Right kidney (tissue), 9 donors: Measurements from ENCODE around the gene GPLD1.
"Not testable (repeated sequence)": the region's sequence is repeated elsewhere in the genome, so short reads cannot be mapped to it uniquely, and the experiment has no call there.

Source experiments
- DNase-seq: peaks from one replicate; pipeline ENCODE4 v3.0.0-alpha.2; 2016
- long read RNA-seq, 8 donors: transcript quantifications; one replicate each; lab custom pipeline, GENCODE V29; 2026

GPLD1 gene, protein sequence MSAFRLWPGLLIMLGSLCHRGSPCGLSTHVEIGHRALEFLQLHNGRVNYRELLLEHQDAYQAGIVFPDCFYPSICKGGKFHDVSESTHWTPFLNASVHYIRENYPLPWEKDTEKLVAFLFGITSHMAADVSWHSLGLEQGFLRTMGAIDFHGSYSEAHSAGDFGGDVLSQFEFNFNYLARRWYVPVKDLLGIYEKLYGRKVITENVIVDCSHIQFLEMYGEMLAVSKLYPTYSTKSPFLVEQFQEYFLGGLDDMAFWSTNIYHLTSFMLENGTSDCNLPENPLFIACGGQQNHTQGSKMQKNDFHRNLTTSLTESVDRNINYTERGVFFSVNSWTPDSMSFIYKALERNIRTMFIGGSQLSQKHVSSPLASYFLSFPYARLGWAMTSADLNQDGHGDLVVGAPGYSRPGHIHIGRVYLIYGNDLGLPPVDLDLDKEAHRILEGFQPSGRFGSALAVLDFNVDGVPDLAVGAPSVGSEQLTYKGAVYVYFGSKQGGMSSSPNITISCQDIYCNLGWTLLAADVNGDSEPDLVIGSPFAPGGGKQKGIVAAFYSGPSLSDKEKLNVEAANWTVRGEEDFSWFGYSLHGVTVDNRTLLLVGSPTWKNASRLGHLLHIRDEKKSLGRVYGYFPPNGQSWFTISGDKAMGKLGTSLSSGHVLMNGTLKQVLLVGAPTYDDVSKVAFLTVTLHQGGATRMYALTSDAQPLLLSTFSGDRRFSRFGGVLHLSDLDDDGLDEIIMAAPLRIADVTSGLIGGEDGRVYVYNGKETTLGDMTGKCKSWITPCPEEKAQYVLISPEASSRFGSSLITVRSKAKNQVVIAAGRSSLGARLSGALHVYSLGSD
- long read RNA-seq, donor 1: 0 reads
- long read RNA-seq, donor 2: 0 reads
- long read RNA-seq, donor 3: 0 reads
- long read RNA-seq, donor 4: 0 reads
- long read RNA-seq, donor 5, partial matches to known transcripts: 78 of 78 reads
- long read RNA-seq, donor 5, other reads (novel, unspliced or antisense): 0 of 78 reads
- long read RNA-seq, donor 6: 0 reads
- long read RNA-seq, donor 7, partial matches to known transcripts: 7 of 29 reads
- long read RNA-seq, donor 7, other reads (novel, unspliced or antisense): 22 of 29 reads
- long read RNA-seq, donor 8, partial matches to known transcripts: 9 of 16 reads
- long read RNA-seq, donor 8, other reads (novel, unspliced or antisense): 7 of 16 reads

DNA sequence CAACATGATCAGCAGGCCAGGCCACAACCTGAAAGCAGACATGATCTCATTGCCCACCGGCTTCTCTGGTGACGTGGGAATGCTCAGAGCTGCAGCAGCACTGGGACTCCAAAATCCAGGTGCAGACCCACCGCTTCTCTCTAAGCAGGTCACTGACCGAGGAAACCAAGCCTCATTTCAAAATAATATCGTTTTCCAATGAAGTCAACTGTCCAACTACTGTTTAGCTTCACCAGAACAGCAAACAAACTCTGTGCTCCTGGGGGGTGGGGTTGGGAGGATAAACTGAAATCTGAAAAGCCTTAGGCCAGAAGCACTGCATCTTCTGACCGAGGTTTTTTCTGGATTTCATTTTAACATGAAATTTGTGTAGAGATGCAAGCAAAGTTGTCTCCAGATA lies at the start of gene GPLD1:
TSS of gene GPLD1 (minus strand) at position 109 of the 400 bp plus-strand sequence. CDS start at position 42, 67 bp downstream.
- no peak for DNase-seq

DNA sequence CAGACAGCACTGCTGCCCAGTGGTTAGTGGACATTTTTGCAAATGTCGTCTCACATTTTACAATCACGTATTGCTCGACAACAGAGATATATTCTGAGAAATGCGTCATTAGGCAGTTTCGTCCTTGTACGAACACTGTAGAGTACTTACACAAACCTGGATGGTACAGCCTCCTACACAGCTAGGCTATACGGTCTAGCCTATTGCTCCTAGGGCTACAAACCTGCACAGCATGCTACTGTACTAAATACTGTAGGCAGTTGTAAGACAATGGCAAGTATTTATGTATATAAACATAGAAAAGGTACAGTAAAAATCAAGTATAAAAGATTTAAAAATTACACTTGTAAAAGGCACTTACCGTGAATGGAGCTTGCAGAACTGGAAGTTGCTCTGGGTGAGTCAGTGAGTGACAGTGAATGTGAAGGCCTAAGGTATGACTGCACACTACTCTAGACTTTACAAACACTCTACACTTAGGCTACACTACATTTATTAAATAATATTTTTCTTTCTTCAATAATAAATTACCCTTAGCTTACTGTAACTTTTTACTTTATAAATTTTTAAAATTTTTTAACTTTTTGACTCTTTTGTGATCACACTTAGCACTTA lies 48.5 kb upstream of the GPLD1 start:
- no peak for DNase-seq

DNA sequence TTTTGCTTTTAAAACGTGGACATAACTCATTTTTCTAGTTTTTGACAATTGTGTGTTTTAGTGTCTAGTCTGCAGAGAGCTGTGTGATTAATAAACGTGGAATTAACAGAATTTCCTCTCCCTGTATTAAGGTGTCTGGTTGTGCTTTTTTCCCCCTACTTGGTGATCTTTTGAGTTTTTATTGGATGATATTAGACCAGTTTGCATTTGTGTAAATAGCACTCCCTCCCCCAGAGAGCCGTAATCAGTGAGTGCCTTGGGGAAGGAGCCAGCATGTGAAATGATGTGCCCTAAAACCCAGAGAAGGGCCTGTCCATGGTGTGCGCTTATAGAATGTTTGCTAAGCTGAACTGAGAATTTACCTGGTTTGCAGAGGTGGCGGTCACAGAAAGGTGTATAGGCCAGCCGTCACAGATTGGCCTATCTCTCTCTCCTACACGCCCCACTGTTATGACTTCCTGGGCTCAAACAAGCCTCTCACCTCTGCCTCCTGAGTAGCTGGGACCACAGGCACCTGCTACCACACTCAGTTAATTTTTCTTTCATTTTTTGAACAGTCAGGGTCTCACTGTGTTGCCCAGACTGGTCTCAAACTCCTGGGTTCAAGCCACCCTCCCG lies 47.8 kb upstream of the GPLD1 start:
- no peak for DNase-seq

DNA sequence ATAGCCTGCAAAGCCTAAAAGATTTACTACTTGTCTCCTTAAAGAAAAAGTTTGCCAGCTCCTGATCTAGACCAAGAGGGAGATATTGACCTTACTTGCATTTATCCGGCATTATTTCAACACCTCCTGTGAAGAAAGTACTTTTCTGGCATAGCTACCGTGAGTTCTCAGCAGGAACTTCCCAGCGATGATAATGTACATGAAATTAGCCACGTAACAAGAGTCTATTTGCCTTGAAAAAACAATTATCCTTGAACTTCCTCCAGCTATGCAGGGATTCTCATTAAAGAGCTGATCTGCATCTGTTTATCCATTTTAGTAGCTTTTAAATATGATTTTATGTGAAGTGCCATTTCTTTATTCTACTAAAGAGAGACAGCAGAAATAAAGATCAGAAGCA lies 47.1 kb upstream of the GPLD1 start:
- no peak for DNase-seq

DNA sequence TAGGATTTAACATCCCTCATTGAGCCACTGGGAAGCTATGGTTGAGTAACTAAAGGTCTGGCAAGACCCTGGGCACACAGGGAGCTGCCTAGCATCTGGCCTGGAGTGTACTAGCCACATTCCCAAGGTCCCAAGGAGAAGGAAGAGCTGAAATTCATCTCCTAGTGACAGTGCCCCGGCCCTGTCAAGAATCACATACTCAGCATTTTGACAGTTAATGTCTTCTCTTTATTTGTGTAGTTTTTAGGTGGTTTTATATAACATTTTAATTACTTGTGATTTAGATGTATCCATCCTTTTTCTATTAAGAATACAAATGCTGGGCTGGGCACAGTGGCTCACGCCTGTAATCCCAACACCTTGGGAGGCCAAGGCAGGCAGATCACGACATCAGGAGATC lies 45.8 kb upstream of the GPLD1 start:
- no peak for DNase-seq

DNA sequence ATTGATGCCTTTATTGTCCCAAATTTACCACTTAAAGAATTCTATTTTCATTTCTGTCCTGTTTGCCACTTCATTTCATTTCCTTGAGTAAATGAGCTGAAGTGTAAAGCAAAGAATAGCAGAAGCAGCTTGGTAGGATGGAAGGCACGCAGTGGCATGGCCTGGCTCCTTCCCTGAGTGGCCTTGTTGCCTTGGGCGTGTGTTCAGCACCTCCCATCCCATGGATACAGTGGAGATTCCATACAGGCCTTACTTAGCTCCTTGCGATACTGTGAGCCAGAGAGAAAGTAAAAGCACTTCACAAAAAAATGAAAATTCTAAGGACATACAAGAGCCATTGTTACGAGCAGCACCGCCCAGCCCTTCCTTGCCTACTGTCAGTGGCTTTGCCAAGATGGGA lies 45.0 kb upstream of the GPLD1 start:
- DNase-seq: no peak

DNA sequence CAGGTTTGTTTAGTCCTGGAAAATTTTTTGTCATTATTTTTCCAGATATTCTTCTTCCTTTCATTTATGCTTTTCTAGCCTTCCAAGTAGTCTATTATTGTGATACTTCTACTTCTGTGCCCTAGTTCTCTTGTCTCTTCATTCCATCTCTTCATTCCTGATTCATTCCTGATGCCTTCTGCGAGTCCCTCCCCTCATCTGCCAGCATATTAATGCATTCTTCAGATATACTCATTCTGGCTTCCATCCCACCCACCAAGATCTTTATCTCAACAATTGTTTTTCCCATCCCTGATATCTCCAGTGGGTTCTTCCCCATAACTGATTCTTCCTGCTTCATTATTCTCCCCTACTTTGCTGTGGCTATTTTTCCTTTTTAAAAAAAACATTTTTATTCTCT lies 40.6 kb upstream of the GPLD1 start:
- DNase-seq: no peak

DNA sequence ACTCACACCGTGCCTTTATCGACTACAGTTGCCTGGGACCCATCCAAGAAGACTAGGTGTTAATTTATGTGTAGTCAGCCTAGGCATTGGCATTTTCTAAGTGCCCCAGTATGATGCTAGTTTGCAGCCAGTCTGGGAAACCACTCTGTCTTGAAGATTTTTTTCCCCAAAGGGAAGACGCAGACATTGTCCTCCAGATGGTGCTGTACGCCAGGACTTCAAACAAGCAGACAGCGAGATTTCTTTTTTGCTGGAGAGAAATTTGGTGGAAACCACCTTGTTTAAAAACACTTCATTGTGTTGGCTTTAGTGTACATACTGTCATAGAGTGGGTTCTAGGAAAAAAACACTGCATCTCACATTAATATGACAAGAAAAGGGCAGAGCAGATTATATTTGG lies 35.4 kb upstream of the GPLD1 start:
- DNase-seq: no peak

DNA sequence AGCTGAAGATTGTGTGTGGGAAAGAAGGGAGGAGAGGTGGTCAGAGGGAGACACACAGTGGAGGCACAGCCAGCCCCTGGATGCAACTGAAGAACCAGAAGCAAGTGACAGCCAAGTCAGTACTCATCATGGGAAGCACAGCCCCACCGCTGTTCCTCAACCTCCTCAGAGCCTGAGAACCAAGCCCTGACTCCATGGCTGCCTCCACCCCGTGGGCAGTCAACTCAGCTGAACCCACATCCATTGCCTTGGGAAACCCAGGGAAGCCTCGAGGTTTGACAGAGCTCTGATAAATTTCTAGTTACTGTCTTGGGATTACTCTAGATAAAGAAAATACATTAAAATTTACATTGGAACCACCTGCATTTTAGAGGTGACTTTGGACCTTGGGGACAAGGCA lies 35.0 kb upstream of the GPLD1 start:
- no peak for DNase-seq

DNA sequence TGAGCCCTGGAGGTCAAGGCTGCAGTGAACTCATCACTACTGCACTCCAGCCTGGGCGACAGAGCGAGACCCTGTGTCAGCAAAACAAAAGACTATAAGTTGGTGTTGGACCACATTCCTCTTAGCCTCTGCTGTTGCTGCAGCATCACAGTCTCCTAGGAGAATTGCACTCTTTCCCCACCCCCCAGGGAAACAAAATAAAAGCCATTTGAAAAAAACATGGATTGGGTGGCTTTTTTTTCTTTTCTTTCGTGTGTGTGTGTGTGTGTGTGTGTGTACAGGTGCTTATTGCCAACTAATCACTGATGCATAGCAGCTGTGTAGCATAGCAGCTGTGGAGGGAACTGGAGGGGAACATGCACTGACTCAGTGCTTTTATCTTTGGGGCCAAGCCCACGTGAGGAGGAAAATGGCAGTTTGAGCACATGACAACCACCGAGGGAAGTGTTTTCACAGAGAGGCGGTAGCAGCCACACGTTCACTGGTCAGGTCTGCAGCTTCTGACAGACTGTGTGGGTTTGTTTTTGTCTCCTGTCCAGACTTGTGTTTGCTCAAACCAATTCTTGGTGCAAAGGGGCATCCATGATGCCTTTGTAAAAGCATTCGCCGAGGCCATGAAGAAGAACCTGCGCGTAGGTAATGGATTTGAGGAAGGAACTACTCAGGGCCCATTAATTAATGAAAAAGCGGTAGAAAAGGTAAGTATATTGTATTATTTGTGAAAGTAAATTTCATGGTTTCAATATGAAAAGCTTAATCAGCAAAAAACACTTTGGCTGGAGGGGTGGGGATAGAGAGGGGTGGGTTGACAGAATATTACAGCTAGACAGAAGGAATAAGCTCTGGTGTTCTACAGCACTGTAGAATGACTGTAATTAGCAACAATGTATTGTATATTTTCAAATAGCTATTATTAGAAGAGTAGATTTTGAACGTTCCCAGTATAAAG lies 33.1 kb upstream of the GPLD1 start:
- DNase-seq: peak; percentile 47

DNA sequence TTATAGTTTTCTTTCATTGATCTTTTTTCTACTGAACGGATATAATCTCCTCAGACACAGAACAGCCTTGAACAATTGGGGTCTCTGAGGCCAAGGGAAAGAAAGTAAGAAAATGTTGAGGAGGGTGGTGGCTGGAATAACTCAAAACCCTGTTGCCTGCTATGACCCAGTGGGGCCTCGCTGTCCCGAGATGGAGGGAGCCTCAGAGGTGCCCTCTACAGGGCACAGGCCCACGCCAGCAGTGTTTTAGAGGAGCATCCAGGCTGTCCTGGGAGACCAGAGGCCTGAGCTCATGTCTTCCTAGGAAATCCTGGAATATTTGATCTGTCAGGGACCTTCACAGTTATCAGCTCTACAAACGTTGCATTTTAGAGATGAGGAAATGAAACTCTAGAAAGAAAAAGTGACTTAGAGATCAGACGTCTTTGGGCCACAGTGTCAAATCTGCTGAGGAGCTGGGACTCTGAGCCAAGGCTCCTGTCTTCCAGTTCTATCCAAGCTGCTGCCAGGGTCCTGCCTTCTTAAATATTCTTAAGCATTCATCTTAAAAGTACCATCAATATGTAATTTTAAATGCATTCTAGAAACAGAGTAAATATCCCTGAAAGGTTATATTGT lies 31.7 kb upstream of the GPLD1 start:
- DNase-seq: no peak

DNA sequence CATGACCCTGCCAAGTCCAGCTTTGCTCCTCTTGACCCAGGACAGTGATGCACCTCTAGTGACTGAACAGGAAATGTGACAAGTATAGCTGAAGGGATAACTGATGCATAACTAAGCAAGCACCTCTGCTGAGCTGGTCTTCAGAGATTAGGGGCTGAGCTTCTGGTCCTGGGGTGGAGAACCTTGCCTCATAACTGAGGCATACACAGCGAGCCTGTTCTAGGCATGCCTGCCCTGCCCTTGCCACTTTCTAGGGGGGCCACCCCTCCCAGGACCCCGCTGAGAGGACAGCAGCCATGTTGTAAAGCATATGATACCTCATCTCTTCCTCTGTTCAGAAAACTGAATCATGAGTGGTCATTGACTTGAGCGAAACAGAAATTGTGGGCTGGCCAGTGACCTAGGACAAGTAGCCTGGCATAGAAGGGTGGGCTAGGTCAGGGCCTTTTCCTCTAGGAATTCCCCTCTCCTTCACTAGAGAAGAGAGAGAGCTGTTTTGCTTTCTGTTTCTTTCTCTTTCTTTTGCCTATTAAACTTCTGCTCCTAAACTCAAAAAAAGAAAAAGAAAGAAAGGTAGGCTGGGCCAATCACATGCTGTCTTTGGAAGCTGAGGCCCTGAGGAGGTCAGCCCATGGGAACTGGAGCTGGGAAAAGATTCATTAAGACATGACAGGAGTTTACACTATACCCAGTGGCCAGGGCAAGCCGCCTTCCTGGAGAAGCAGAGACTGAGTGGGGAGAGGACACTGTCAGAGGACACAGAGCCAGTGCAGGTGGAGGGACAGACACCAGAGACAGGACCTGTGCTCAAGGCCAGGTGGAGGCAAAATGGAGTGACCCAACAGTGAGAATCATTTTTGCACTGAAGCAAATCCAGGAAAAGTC lies 28.5 kb upstream of the GPLD1 start:
- DNase-seq: no peak

DNA sequence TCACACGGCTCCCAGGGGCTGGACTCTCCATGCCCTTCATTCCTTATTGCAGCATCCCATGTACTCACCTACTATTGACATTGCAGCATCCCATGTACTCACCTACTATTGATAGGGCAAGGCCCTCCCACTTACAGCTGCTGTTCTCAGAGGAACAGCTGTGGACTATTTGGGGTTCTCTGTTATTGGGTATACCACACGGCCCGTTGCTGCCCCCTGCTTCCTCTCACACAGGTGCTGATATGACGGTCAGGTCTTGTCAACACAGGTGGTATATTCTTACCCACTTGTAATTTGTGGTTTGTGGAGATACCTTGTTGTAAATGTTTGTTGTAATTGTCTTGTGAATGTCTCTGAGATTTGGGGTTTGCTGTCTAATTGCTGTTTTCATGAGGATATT lies 24.2 kb upstream of the GPLD1 start:
- DNase-seq: no peak

DNA sequence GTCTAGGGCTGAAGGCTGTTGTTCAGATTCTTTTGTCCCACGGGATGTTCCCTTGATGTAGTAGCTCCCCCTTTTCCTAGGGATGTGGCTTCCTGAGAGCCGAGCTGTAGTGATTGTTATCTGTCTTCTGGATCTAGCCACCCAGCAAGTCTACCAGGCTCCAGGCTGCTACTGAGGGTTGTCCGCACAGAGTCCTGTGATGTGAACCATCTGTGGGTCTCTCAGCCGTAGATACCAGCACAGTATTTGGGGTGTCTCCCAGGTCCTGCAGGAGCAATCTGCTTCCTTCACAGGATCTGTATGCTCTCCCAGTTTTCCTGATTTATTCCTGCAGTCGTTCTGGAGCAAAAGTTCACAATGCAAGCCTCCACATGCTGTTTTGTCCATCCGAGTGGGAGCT lies 22.6 kb upstream of the GPLD1 start:
- not testable (repeated sequence) for DNase-seq

DNA sequence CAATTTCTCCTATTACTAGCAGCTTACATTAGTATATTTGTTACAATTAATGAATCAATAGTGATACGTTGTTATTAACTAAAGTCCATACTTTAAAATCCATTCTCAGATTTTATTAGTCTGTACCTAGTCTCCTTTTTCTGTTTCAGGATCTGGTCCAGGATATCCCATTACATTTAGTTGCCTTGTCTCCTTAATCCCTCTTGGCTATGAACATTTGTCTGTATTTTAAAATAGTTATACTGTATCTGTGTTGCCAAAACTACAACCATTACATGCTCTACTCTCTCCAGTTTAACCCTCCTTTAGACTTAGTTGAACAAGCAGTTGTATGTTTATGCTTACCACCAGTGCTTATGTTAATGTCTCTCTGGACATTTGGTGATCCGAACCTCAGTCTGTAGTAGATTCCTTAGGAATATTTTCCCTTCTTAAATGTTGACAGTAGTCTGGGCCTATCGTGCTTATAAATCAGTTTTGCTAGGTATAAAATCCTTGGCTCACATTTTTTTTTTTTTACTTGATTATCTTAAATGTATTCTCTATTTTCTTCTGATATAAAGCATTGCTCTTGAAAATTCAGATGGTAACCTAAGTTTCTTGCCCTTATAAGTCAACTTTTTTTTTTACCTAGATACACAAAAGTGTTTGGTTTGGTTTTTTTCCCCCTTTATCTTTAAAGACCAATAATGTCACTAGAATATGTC lies 17.6 kb upstream of the GPLD1 start:
- no peak for DNase-seq

DNA sequence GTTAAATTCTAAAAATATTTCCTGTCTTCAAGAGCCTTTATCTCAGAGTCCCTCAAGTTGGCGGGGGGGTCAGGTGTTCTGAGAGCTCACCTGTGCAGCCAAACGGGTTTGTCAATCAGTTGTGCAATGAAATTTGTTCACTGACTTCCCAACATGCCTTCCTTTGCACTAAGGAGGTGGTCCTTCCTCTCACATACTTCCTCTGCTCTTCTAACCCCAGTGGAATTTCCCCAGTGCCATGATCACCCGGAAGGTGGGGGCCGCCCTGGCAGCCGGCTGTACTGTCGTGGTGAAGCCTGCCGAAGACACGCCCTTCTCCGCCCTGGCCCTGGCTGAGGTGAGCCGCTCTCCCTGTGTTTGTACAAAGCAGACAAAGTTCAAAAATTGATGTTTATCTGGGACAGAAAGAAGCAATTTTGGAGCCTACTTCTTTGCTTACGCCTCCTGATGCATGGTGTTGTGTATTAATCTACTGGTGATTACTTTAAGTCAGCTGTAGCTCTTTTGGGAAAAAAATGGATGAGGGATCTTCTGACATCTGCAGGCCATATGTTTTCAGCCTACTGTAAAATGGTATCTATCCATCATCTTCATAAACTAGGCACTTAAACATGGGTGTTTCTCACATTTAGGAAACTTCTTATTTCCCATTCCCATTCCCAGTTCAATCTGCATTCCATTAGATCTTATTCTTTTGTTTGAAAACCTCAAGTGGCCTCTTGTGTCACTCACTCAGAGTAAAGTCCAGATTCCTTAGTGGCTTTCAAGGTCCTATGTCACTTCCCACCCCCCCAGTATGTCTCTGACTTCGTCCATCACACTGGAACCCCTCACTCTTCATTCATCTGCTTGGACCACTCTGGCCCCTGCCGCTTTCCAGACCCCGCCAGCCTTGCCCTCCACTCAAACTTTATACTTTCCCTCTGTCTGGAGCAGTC lies 15.5 kb upstream of the GPLD1 start:
- no peak for DNase-seq

DNA sequence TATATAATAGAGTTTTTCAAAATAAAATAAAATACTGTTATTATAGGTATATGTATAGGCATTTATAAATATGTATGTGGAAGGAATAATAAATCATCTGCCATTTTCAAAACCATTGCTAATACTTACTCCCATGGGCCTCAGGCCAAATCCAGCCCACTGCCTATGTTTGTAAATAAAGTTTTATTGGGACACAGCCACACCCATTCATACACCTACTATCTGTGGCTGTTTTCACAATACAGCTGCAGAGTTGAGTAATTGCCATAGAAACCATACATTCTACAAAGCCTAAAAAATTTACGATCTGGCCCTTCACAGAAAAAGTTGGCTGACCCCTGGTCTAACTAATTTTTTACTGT lies 14.9 kb upstream of the GPLD1 start:
- no peak for DNase-seq

DNA sequence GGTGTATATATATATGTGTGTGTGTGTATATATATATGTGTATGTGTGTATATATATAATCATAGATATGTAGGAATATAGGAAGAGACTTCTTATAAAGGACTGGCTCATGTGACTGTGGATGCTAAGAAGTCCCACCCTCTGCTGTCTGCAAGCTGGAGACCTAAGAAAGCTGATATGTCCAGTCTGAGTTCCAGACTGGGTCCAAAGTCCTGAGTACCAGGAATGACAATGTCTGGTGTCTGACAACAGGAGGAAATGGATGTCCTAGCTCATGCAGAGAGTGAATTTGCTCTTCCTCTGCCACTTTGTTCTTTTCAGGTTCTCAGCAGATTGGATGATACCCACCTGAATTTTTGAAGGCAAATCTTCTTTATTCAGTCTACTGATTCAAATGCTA lies 12.5 kb upstream of the GPLD1 start:
- no peak for DNase-seq
